ENCODE data around the gene MRPS27.

The MRPS27 gene

GRCh38 chr5:72314571-72315172 is 5.4 kb downstream of the MRPS27 start:
- H3K9me3 ChIP-seq (ENCODE audit: control insufficient read depth, low read length): no peaks in the 10 kb centered on the region
- no peak overlapping the region for H3K4me2 ChIP-seq (ENCODE audit: low read length)
- TF ChIP-seq CTCF (IDR thresholded peaks at IDR 0.05): no peak
- H3K27me3 ChIP-seq (ENCODE audit: control insufficient read depth, insufficient read depth, low read length): no peaks in the 10 kb centered on the region
- no peak overlapping the region for H3K27ac ChIP-seq
- H3K9ac ChIP-seq: no peak overlapping the region
- H3K79me2 ChIP-seq: peaks cover 10% of the 10 kb centered on the region
- no peak overlapping the region for H2AFZ ChIP-seq
- H3K4me3 ChIP-seq (ENCODE audit: low read depth, low read length): no peak overlapping the region
- H3K4me1 ChIP-seq: no peaks in the 10 kb centered on the region
- H3K36me3 ChIP-seq (ENCODE audit: control insufficient read depth, insufficient read depth, low read length): no peaks in the 10 kb centered on the region

GRCh38 chr5:72313141-72313540 is 6.9 kb downstream of the MRPS27 start:
- no peak overlapping the region for H3K4me2 ChIP-seq (ENCODE audit: low read length)
- H3K27ac ChIP-seq: no peak overlapping the region
- H3K9ac ChIP-seq: no peak overlapping the region
- no peaks in the 10 kb centered on the region for H3K9me3 ChIP-seq (ENCODE audit: control insufficient read depth, low read length)
- H3K4me3 ChIP-seq (ENCODE audit: low read depth, low read length): no peak overlapping the region
- H3K4me1 ChIP-seq: peaks cover 4% of the 10 kb centered on the region
- TF ChIP-seq CTCF (IDR thresholded peaks at IDR 0.05): no peak
- H3K27me3 ChIP-seq (ENCODE audit: control insufficient read depth, insufficient read depth, low read length): no peaks in the 10 kb centered on the region
- no peak overlapping the region for H2AFZ ChIP-seq
- no peaks in the 10 kb centered on the region for H3K36me3 ChIP-seq (ENCODE audit: control insufficient read depth, insufficient read depth, low read length)
- H3K79me2 ChIP-seq: peaks cover 6% of the 10 kb centered on the region

GRCh38 chr5:72308853-72309191 is 11.2 kb downstream of the MRPS27 start:
- Histone ChIP-seq H3K27me3 (ENCODE audit: control insufficient read depth, insufficient read depth, low read length) (no peaks in the 10 kb centered on the region), H3K79me2 (peaks cover 3% of the 10 kb centered on the region), H3K9ac (no peak overlapping the region), H3K4me1 (peaks cover 4% of the 10 kb centered on the region), H3K4me3 (ENCODE audit: low read depth, low read length) (peak overlapping the region; percentile 88), H3K9me3 (ENCODE audit: control insufficient read depth, low read length) (no peaks in the 10 kb centered on the region), H3K27ac (peak overlapping the region; percentile 82), H3K4me2 (ENCODE audit: low read length) (peak overlapping the region; percentile 19), H2AFZ (peak overlapping the region; percentile 7), H3K36me3 (ENCODE audit: control insufficient read depth, insufficient read depth, low read length) (no peaks in the 10 kb centered on the region)
- TF ChIP-seq CTCF (IDR thresholded peaks at IDR 0.05): no peak

GRCh38 chr5:72307968-72308852 is 11.8 kb downstream of the MRPS27 start:
- peak overlapping the region; percentile 82 for H3K27ac ChIP-seq
- H3K9me3 ChIP-seq (ENCODE audit: control insufficient read depth, low read length): no peaks in the 10 kb centered on the region
- H2AFZ ChIP-seq: peak overlapping the region; percentile 91
- H3K79me2 ChIP-seq: peaks cover 3% of the 10 kb centered on the region
- H3K36me3 ChIP-seq (ENCODE audit: control insufficient read depth, insufficient read depth, low read length): no peaks in the 10 kb centered on the region
- TF ChIP-seq CTCF (IDR thresholded peaks at IDR 0.05): peak; percentile 94
- no peak overlapping the region for H3K9ac ChIP-seq
- H3K4me3 ChIP-seq (ENCODE audit: low read depth, low read length): peak overlapping the region; percentile 88
- peak overlapping the region; percentile 83 for H3K4me2 ChIP-seq (ENCODE audit: low read length)
- H3K4me1 ChIP-seq: peaks cover 4% of the 10 kb centered on the region
- H3K27me3 ChIP-seq (ENCODE audit: control insufficient read depth, insufficient read depth, low read length): no peaks in the 10 kb centered on the region
